ENCODE results near the gene LIPI. TPM values are rescaled to one million over a fixed set of nuclear protein-coding genes. Genes with fewer than 3 reads are reported as not detected.

LIPI gene
- not detected in 2 replicates for total RNA-seq

- no peak for DNase-seq (ENCODE audit: low read depth)
- TF ChIP-seq CTCF (IDR thresholded peaks at IDR 0.05; ENCODE audit: insufficient read depth, low read length, poor library complexity, severe bottlenecking), result no peak
- H3K27me3 ChIP-seq (ENCODE audit: control insufficient read depth, insufficient read depth, low read length), result no peaks in the 10 kb centered on the region
- no peak within 1 kb of the TSS for H3K4me3 ChIP-seq (ENCODE audit: low read depth, low read length)
- H3K36me3 ChIP-seq (ENCODE audit: control insufficient read depth, insufficient read depth, low read length), result no peaks in the 10 kb centered on the region
Observed at GRCh38 chr21:14210738-14211137, at the start of gene LIPI. TSS of gene LIPI (minus strand) at chr21:14210955. CDS start at chr21:14210845, 110 bp downstream.

GRCh38 chr21:14260174-14260764 is 49.5 kb upstream of the LIPI start:
- Histone ChIP-seq H3K27me3 (ENCODE audit: control insufficient read depth, insufficient read depth, low read length) (no peaks in the 10 kb centered on the region), H3K36me3 (ENCODE audit: control insufficient read depth, insufficient read depth, low read length) (no peaks in the 10 kb centered on the region), H3K4me3 (ENCODE audit: low read depth, low read length) (no peak overlapping the region)

GRCh38 chr21:14259747-14260146 is 49.0 kb upstream of the LIPI start:
- no peaks in the 10 kb centered on the region for H3K36me3 ChIP-seq (ENCODE audit: control insufficient read depth, insufficient read depth, low read length)
- no peak for DNase-seq (ENCODE audit: low read depth)
- H3K4me3 ChIP-seq (ENCODE audit: low read depth, low read length), result no peak overlapping the region
- H3K27me3 ChIP-seq (ENCODE audit: control insufficient read depth, insufficient read depth, low read length), result no peaks in the 10 kb centered on the region
- peak; percentile 32 for TF ChIP-seq CTCF (IDR thresholded peaks at IDR 0.05; ENCODE audit: insufficient read depth, low read length, poor library complexity, severe bottlenecking)

More at GRCh38 chr21:14260174-14260764, 49.5 kb upstream of the LIPI start:
- DNase-seq (ENCODE audit: low read depth), result no peak
- TF ChIP-seq CTCF (IDR thresholded peaks at IDR 0.05; ENCODE audit: insufficient read depth, low read length, poor library complexity, severe bottlenecking), result no peak

GRCh38 chr21:14251336-14251735 is 40.6 kb upstream of the LIPI start:
- no peak for DNase-seq (ENCODE audit: low read depth)
- no peak for TF ChIP-seq CTCF (IDR thresholded peaks at IDR 0.05; ENCODE audit: insufficient read depth, low read length, poor library complexity, severe bottlenecking)
- Histone ChIP-seq H3K4me3 (ENCODE audit: low read depth, low read length) (no peak overlapping the region), H3K36me3 (ENCODE audit: control insufficient read depth, insufficient read depth, low read length) (no peaks in the 10 kb centered on the region), H3K27me3 (ENCODE audit: control insufficient read depth, insufficient read depth, low read length) (no peaks in the 10 kb centered on the region)

GRCh38 chr21:14245711-14246110 is 35.0 kb upstream of the LIPI start:
- no peak for DNase-seq (ENCODE audit: low read depth)
- H3K27me3 ChIP-seq (ENCODE audit: control insufficient read depth, insufficient read depth, low read length), result no peaks in the 10 kb centered on the region
- H3K4me3 ChIP-seq (ENCODE audit: low read depth, low read length), result no peak overlapping the region
- TF ChIP-seq CTCF (IDR thresholded peaks at IDR 0.05; ENCODE audit: insufficient read depth, low read length, poor library complexity, severe bottlenecking), result no peak
- no peaks in the 10 kb centered on the region for H3K36me3 ChIP-seq (ENCODE audit: control insufficient read depth, insufficient read depth, low read length)

GRCh38 chr21:14244911-14245310 is 34.2 kb upstream of the LIPI start:
- Histone ChIP-seq H3K27me3 (ENCODE audit: control insufficient read depth, insufficient read depth, low read length) (no peaks in the 10 kb centered on the region), H3K36me3 (ENCODE audit: control insufficient read depth, insufficient read depth, low read length) (no peaks in the 10 kb centered on the region), H3K4me3 (ENCODE audit: low read depth, low read length) (no peak overlapping the region)
- no peak for DNase-seq (ENCODE audit: low read depth)
- no peak for TF ChIP-seq CTCF (IDR thresholded peaks at IDR 0.05; ENCODE audit: insufficient read depth, low read length, poor library complexity, severe bottlenecking)

All from kidney epithelial cell (primary cell).